Measurements from ENCODE around the gene GRID1.

The GRID1 gene

GRCh38 chr10:86218160-86218559 is 148.4 kb downstream of the GRID1 start:
- TF ChIP-seq CTCF (conservative IDR thresholded peaks at IDR 0.05; ENCODE audit: control insufficient read depth, insufficient read depth, low read depth, low read length): no peak

GRCh38 chr10:86217371-86218080 is 149.1 kb downstream of the GRID1 start:
- H3K4me3 ChIP-seq (ENCODE audit: control insufficient read depth, low read depth, low read length): no peak overlapping the region
- TF ChIP-seq CTCF (conservative IDR thresholded peaks at IDR 0.05; ENCODE audit: control insufficient read depth, insufficient read depth, low read depth, low read length): no peak
- DNase-seq (ENCODE audit: low read depth): no peak

More at GRCh38 chr10:86218160-86218559, 148.4 kb downstream of the GRID1 start:
- DNase-seq (ENCODE audit: low read depth): no peak
- H3K4me3 ChIP-seq (ENCODE audit: control insufficient read depth, low read depth, low read length): no peak overlapping the region

- DNase-seq (ENCODE audit: low read depth): no peak
Observed at GRCh38 chr10:86216886-86217285, 149.7 kb downstream of the GRID1 start.

GRCh38 chr10:86215712-86216111 is 150.9 kb downstream of the GRID1 start:
- DNase-seq (ENCODE audit: low read depth): no peak
- no peak for TF ChIP-seq CTCF (conservative IDR thresholded peaks at IDR 0.05; ENCODE audit: control insufficient read depth, insufficient read depth, low read depth, low read length)
- H3K4me3 ChIP-seq (ENCODE audit: control insufficient read depth, low read depth, low read length): no peak overlapping the region

More at GRCh38 chr10:86216886-86217285, 149.7 kb downstream of the GRID1 start:
- no peak for TF ChIP-seq CTCF (conservative IDR thresholded peaks at IDR 0.05; ENCODE audit: control insufficient read depth, insufficient read depth, low read depth, low read length)
- no peak overlapping the region for H3K4me3 ChIP-seq (ENCODE audit: control insufficient read depth, low read depth, low read length)

- no peak for DNase-seq (ENCODE audit: low read depth)
- no peak for TF ChIP-seq CTCF (conservative IDR thresholded peaks at IDR 0.05; ENCODE audit: control insufficient read depth, insufficient read depth, low read depth, low read length)
Observed at GRCh38 chr10:86215046-86215445, 151.5 kb downstream of the GRID1 start.

GRCh38 chr10:86213148-86213547 is 153.4 kb downstream of the GRID1 start:
- no peak for DNase-seq (ENCODE audit: low read depth)
- TF ChIP-seq CTCF (conservative IDR thresholded peaks at IDR 0.05; ENCODE audit: control insufficient read depth, insufficient read depth, low read depth, low read length): no peak
- H3K4me3 ChIP-seq (ENCODE audit: control insufficient read depth, low read depth, low read length): no peak overlapping the region

More at GRCh38 chr10:86215046-86215445, 151.5 kb downstream of the GRID1 start:
- no peak overlapping the region for H3K4me3 ChIP-seq (ENCODE audit: control insufficient read depth, low read depth, low read length)

All from fibroblast of mammary gland (primary cell).